GM18505 (cell line): ENCODE measurements around the gene PDS5B.

ENCODE experiments used
- ATAC-seq: cut with Tn5 transposase; IDR thresholded peaks from one replicate; pipeline ENCODE4 v1.9.1; 2021; ENCODE audit not compliant: unreplicated experiment
- POLR2A ChIP-seq: IDR thresholded peaks from 4 replicates; pipeline ENCODE4 v1.6.1; 2011; ENCODE audit warnings: borderline replicate concordance; ENCODE audit not compliant: insufficient read depth, insufficient read length; ENCODE audit errors: extremely low read depth

The PDS5B gene

DNA sequence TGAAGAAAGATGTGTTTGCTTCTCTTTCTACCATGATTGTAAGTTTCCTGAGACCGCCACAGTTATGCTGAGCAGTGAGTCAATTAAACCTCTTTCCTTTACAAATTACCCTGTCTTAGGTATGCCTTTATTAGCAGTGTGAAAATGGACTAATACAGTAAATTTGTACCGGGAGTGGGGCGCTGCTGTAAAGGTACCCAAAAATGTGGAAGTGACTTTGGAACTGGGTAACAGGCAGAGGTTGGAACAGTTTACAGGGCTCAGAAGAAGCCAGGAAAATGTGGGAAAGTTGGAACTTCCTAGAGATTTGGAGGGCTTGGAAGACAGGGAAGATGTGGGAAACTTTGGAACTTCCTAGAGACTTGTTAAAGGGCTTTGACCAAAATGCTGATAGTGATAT, 9.2 kb upstream of the PDS5B start:
- no peak for TF ChIP-seq POLR2A
- ATAC-seq = no peak

DNA sequence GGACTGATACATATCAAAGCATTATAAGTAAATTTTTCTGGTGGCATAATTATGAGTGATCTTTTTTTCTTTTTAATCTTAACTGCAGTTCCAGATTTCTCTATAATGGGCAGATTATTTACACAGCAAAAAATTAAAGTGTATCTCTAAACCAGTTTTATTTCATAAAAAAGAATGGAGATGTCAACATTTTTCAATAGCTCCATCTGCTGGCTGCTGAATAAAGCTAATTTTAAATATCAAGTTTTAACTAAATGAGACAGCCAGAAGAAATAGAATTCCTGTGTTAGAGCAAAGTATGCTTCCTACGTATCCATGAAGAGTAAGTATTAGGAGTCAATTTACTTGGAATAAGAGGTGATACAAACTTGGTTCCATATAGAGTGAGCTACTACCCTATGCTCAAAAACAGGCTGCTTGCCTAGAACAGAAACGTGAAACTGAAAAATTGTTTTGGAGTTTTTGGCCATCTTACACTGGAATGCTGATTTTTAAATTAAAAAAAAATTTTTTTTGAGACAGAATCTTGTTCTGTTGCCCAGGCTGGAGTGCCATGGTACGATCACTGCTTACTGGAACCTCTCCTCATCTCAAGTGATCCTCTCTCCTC, 5.0 kb upstream of the PDS5B start:
- no peak for ATAC-seq
- TF ChIP-seq POLR2A = no peak

DNA sequence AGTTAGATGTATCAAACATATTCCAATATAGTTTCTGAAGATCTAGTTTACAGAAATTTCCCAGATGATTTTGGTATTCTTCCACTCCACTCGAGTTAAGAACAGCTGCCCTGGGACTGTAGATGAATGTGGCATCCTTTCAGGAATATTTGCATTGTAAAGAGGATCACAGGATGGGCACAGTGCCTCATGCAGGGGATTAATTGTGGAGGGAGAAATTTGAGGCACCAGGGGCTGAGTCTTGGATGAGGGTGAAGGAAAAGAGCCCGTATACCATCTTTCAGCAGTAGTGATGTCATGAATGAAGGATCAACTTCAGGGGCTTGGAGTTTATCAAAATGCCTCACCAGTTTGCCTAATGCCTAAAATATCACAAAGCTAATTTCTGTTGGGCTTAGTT, 4.0 kb upstream of the PDS5B start:
- no peak for ATAC-seq
- no peak for TF ChIP-seq POLR2A

DNA sequence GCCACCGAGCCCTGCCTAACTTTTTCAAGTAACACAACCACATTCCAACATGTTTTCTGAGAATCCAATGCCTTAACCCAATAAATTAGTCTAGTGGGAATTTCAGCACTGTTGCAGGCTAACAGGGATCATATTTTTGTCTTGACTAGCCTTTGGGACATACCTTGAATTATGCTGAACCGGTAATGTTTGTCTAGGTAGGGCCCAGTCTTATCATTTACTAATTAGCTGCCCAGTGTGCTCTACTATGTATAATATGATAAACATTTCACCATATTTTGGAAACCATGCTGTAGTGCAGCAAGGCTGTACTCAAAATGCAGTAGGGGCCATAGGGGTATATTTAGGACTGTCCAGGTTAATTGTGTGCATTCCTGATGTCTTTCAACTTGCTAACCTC, 3.3 kb upstream of the PDS5B start:
- ATAC-seq = no peak
- TF ChIP-seq POLR2A = no peak

DNA sequence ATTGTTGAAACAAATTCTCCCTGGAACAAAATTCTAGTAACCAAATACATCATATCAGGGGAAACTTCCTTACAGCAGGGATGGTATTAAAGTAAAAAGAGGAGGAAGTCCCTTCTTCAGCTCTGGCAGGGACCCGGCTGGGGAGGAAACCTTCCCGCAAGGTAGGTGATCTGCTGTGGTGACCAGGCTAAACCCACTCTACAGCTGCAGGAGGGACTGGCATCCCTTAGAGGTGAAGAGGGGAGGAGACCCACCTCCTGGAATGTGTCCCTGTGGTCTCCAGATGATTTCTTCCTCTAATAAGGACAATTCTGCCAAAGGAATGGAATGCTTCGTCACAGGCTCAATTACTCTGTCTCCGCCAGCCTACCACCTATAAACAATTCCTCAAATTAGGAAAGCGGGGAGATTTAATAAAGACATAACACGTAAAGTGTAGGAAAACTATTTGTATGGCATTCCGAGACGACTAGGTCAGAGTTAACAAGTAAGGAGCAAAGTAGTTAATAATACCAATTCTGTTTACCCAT, 637 bp upstream of the PDS5B start:
- ATAC-seq = no peak

DNA sequence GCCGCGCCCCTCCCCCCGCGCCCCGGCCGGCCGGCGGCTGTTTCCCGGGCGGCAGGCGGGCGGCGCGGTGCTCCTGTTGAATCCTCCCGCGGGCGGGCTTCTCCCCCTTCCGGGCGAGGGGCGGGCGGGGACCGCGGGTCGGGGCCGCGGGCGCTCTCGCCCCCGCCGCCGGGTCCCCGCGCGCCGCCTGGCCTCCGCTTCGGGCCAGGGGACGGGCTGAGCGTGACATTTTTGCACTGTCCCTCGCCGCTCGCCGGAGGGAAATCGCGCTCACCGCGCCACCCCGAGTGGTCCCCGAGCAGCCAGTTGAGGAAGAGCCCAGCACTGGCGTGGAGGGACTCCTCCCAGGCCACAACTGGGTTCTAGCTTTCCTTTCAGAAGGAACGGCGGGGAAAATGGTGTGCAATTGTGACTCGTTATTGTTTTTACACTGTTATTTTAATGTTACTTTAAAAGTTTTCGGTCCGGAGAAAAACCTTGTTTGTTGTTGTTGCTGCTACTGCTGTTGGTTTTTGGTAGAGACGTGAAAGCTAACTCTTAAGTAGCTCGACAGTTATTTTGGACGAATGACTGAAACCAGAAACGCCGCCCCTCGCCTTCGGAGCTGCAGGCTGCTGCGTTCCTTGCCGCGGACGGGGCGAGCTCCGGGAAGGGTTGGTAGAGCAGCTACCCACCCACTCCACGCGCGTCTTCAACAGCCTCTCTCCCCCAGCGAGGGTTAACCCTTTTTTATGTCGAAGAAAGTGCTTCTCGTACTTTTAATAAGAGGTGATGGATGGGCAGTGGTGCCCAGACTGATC, 959 bp downstream of the PDS5B start:
- no peak for TF ChIP-seq POLR2A
- ATAC-seq = peak; percentile 41

More for the DNA sequence above, 637 bp upstream of the PDS5B start:
- no peak for TF ChIP-seq POLR2A

DNA sequence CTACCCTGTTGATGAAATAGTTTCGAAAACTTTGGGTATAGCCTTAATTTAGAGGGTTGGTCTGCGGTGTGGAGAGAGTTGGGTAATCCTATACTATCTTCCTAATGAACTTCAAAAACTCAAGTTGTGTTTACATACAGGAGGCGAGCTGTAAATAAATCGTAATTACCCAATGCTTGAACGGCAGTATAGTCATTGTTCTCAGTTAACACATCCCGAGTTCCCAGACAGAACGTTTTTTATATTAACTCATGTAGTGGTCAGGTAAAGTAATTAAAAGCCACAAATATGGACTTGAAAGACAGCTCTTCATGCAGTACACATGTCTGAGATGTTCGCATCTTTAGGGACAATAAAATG, 1.5 kb downstream of the PDS5B start:
- no peak for TF ChIP-seq POLR2A
- no peak for ATAC-seq

DNA sequence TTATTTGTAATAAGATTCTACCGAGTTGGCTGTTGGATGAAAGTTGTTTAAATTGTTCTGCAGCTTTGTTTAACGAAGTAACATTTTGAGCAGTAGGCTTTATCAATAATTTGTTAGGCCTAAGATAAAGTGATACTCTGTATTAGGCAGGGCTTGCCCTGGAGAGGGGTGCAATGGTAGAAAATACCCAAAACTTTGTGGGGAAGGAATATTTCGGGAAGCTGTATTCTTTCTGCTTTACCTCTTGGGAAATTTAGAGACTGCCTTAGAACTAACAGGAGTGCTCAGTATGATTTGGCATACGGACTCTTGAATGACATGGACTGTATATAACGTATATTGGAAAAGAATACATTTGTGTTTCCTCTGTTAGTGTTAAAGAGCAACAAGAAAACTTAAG, 2.5 kb downstream of the PDS5B start:
- ATAC-seq = no peak
- no peak for TF ChIP-seq POLR2A

DNA sequence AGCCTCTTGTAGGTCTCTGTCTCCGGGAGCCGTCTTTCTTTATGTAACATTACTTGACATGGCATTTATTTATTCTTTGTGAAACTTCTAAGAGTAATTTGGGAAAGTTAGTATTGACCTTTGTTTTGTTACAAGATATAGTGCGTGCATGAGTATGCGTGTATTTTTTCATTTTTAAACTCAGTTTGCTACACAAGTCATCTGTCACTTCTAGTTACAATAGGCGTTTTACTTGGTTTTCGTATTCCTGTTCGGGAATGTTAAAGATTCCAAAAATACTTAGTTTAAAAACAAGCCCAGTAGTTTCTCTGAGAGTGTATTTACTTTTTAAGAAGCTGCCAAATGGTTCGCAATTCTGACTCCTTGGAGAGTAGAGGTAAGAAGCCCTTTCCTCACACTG, 3.2 kb downstream of the PDS5B start:
- no peak for TF ChIP-seq POLR2A
- ATAC-seq = no peak

DNA sequence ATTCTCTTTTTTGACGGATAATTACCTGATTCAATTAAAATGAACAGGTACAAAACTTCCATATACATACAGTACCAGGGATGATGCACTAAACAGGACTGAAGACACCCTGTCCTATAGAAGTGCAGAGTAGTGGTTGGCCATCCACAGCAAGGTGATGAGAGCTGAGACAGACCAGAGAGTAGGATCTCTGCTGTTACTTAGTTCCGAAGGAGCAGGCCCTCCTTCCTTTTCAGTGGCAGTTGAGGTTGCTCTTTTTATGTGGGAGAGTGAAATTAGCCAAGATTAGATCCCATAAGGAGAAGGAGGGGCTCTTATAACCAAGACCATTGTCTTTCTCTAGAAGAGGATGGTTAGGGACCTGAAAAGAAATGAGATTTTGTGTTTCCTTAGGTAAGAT, 4.0 kb downstream of the PDS5B start:
- ATAC-seq = no peak
- no peak for TF ChIP-seq POLR2A

DNA sequence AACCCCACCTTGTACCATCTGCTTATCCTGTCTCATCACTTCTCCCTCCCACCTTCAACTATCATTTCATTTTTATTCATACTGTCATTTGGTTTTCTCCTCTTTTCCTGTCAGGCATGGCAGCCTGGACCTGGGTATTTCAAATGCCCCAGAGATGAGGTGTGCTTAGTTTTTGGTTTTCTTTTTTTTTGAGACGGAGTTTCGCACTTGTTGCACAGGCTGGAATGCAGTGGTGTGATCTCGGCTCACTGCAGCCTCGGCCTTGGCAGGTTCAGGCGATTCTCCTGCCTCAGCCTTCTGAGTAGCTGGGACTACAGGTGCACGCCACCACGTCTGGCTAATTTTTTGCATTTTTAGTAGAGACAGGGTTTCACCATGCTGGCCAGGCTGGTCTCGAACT, 5.8 kb downstream of the PDS5B start:
- no peak for TF ChIP-seq POLR2A
- no peak for ATAC-seq

DNA sequence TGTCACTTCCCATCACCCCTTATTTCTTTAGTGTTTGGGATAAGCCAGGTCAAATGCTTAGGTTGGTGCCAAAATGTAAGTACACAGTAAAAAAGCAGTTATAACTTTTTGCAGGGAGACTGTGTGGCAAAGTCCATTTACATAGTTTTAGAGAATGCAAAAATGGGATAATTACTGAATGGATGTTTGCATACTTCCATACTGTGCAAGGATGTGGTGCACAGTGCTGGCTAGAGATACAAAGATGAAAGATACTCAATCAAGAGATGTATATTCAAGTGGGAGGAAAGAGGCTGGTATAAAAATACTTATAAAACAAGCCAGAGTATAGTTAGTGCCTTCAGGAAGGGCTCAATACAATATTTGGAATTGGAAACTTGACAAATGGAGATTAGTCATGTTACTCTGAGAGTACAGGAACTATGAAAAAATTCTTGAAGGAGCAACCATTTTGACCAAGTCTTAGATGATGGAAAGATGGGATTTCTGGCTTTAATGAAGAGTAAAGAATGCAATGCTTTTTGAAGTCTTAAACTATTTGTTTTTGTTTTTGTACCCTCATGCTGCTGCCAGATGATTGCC, 8.0 kb downstream of the PDS5B start:
- no peak for ATAC-seq
- no peak for TF ChIP-seq POLR2A

DNA sequence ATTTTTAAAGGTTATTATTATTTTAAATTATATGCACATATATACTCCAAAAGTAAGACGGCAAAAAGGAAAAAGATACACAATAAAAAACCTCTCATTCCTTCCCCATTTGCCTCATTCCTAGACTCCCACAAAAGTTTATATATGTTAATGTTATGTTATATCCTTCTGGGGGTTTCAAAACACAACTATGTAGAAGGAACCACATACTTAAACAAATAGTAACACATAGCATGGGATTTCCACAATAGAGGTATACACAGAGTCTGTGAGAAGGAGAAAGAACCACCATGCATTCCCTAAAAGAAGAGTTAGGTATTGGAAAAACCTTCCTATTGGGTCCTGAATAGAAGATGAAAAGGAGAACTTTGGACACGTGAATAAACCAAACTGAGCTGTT, 9.1 kb downstream of the PDS5B start:
- ATAC-seq = no peak
- TF ChIP-seq POLR2A = no peak

DNA sequence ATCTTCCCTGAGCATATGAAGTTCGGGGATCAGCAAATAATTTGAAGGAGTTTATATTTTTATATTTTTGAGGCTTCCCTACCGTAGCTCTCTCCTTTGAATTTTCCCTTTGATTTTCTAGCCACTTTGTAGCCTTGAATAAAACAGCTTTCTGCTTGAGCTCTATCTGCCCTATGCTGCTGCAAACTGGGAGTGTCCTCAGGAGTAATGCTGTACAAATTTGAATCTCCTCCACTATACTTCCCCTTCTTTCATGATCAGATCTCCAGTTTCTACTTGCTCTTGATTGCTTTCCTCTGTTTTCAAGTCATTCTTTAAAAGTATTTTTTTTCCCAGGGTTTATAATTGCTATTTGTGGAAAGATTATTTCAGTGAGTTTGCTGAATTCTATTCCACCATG, 14.6 kb downstream of the PDS5B start:
- TF ChIP-seq POLR2A = no peak
- ATAC-seq = no peak

DNA sequence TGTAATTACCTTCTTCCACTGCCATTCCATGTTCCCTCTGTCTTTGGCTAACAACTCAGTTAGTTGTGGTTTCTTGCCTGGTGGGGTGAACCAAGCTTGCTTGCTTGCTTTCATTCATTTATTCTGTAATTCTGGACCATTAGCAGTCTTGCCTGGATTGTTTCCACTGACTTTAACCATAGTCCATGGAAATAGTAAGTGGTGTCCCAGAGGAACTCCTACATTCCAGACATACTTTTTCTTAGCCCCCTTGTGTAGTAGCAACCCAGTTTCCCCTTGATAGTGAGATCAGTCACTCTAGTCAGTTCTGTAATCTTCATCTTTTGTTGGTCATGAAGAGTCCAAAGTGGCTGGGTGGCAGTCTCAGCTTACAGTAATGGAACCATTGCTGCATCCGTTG, 23.2 kb downstream of the PDS5B start:
- TF ChIP-seq POLR2A = no peak
- no peak for ATAC-seq

DNA sequence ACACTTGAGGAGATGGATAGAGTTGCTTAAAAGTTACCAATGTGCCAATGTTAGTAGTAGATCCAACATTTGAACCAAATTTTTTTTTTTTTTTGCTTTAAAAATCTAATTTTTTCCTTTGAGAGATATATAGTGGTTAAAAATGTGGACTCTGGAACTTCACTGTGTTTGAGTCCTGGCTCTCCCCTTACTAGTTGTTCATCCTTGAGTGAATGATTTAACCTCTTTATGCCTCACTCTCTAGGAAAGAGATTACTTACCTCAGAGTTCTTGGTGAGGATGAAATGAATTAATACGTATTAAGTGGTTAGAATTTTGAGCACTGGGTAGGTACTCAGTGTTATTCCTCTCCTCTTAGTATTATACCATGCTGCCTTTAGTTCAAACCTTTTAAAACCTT, 24.3 kb downstream of the PDS5B start:
- ATAC-seq = no peak
- TF ChIP-seq POLR2A = no peak
